Frontal cortex (tissue), 4 donors: ENCODE data around the gene CYB5RL. TPM values are rescaled to one million over a fixed set of nuclear protein-coding genes. Genes with fewer than 3 reads are reported as not detected.

ENCODE experiments used
- DNase-seq, 2 donors: peaks; one replicate each; pipeline ENCODE4 v3.0.0; 2012; ENCODE audit warnings: low spot score in 2 of 2
- FAIRE-seq: peaks from 2 replicates; lab custom pipeline; 2012; peaks lifted over from hg19 to GRCh38; lab: Jason Lieb, UNC
- total RNA-seq: library from RNA; depleted of rRNA; stranded (reverse); fragments of >200 nt; gene quantifications from one replicate; pipeline ENCODE4 v1.2.3, GENCODE V29; 2014
- donor health status: control.
- donor health status: control.
- donor health status: control.

Gene CYB5RL
- total RNA-seq, 1 donor from 2014 or later = 4.5 TPM

DNA sequence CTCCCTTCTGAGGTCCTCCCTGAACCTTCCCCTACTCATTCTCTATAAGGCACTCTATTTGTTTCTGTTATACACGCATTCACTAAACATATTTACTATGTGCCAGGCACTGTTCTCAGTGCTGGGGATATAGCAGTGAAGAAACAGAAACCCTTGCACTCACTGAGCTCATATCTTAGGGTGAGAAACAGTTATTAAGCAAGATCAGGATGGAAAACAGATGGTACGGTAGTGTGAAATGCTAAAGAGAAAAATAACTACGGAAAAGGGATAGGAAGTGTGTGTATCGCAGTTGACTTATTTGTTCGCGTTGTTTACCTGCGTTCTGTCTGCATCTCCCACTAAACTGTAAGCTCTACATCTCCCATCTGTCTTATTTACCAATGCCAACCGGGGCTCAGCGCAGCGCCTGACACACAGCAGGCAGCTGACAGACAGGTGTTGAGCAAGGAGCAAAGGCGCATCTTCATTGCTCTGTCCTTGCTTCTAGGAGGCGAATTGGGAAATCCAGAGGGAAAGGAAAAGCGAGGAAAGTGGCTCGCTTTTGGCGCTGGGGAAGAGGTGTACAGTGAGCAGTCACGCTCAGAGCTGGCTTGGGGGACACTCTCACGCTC lies 572 bp downstream of the CYB5RL start:
- FAIRE-seq = no peak
- DNase-seq = no peak

DNA sequence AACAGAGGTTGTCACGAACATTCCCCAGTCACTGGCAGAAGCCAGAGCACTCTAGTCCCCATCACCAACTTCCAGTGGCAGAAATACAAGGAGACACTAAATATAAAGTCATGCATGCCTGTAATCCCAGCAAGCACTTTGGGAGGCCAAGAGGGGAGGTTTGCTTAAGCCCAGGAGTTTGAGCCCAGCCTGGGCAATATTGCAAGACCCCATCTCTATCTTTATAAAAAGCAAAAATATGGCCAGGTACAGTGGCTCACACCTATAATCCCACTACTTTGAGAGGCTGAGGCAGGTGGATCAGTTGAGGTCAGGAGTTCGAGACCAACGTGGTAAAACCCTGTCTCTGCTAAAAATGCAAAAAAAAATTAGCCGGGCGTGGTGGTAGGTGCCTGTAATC lies 6.4 kb downstream of the CYB5RL start:
- DNase-seq = no peak
- no peak for FAIRE-seq

DNA sequence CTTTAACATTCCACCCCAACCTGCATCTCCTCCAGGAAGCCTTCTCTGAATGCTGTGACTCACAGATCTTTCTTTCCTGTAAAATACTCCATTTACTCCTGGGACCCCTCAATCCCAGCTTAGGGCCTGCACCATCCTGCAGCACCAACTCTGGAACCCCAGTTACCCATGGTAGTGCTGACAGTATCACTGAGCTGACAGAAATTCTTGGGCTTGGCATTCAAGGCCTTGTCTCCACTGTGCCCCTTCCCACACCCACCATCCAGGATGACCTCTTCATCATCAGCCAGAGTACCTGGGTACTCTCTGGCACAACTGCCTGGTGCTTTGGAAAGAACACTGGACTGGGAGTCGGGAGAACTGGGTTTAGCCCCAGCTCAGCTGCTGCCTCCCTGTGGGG lies 8.3 kb downstream of the CYB5RL start:
- FAIRE-seq = no peak
- no peak for DNase-seq

DNA sequence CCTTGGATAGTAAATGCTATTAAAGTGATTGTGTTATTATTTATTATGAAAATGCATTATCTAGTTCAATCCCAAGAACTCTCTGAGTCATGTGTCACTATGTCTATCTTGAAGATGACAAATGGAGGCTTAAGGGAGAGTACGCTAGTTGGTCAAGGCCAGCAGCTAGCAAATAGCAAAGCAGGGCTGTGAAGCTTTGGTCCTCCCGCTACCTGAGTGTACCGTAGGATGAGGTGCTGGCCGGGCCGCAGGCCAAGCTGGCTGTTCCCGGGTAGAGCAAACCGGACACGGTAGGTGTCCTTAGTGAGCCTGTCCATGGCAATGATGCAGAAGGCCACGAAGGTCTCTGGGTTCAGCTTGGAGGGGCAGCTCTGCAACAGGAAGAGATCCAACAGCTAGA lies 9.3 kb downstream of the CYB5RL start:
- FAIRE-seq = no peak
- DNase-seq = no peak

DNA sequence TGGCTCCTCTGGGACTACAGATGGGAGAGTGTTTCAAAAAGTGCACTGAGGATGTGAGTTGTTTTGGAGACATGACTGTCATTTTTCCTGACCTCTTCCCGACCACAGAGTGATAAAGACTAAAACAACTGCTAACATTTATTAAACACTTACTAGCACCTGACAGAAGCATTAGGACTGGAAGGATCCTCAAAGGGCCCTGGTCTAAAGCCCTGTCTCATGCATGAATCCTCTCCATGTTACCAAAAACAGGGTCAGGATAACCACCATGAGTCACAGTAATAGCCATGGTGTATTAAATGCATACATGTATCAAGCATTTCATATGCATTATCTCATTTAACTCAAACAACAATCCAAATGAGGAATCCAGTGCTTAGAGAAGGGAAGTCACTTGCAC lies 11.5 kb downstream of the CYB5RL start:
- no peak for FAIRE-seq

DNA sequence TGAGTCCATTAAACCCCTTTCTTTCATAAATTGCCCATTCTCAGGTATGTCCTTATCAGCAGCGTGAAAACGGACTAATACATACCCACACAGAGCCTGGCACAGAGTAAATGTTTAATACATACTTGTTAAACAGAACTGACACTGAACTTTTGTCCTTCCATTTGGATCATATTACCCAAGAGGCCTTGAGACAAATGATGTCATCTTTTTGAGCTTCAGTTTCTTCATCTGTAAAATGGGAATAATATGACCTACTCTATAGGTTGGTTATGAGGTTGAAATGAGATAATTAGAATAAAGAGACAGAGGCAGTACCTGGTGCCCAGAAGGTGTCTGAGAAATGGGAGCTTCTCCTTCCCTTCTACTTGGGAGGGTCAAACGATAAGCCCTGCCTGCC lies 13.8 kb downstream of the CYB5RL start:
- DNase-seq (no peak), FAIRE-seq (no peak)

More for the DNA sequence above, 11.5 kb downstream of the CYB5RL start:
- no peak for DNase-seq

DNA sequence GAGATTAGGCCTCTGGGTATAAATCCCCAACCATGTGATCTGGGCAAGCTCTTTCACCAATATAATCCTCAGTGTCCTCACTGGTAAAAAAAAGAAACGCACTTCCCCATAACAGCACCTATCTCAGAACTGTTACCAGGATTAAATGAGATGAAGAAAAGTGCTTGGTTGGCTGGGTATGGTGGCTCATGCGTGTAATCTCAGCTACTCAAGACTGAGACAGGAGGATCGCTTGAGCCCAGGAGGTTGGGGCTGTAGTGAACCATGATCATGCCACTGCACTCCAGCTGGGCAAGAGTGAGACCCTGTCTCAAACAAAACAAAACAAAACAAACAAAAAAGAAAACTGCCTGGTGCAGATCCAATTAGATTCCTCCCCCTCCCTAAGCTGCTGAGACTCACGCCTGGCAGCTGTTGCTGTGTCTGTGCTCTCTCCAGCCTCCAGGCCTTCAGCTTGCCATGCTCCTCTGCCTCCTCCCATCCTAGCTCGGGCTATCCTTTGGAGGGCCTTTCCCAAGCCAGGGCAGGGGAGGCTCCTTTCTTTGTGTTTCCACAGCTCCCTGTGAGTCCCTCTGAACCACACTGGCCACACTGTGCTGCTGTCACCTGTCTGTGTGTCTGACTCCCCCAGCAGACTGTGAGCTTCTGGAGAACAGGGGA lies 19.0 kb downstream of the CYB5RL start:
- FAIRE-seq = no peak
- no peak for DNase-seq

DNA sequence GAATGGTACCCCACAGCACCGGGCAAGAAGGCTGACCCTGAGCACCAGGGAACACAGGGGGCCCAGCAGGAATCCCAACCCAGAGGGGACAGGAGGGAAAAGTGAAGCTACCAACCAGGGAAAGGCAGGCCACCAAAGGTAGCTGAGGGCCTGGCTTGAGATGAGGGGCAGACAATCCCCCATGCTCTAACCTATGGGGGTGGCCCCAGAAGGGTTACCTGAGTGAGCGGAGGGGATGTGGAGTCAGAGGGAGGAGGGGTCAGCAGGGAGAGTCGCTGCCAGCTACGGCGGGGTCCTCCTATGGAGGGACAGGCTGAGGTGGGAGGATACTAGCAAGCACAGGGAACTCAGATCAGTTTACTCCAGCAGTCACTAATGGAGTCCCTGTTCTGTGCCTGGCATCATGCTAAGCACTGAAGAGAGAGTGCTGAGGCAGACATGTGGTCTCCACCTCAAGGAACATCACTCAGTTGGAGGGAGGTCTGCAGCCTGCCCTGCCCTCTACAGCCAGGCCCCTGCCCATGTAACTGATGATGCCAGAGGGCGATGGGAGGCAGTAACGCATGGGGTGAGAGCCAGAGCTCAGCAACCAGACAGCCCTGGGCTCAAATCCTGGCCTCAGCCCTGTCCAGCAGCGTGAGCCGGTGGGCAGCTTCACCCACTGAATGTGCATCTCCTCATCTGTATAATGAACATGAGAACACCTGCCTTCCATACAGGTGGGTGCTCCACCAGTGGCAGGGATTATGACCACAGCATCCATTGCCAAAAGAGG lies 21.3 kb downstream of the CYB5RL start:
- no peak for FAIRE-seq
- no peak for DNase-seq

DNA sequence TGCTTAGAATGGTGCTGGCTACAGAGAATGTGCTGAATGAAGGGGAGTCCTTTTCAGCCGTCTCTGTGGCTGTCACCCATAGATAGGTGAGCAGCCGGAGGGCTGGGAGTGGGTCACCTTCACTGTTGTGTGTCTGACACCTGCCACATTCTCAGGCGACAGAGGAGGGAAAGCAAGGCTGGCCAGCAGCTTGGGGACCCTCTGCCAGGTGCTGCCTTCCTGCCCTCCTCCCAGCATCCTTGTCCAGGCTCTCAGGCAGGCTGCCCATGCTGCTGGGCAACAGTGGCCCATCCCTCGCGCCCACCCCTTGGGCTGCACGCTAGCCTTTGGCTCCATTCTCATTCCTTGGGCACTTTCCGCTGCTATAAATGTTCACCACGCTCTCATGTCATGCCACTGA lies 22.1 kb downstream of the CYB5RL start:
- DNase-seq (no peak), FAIRE-seq (no peak)

DNA sequence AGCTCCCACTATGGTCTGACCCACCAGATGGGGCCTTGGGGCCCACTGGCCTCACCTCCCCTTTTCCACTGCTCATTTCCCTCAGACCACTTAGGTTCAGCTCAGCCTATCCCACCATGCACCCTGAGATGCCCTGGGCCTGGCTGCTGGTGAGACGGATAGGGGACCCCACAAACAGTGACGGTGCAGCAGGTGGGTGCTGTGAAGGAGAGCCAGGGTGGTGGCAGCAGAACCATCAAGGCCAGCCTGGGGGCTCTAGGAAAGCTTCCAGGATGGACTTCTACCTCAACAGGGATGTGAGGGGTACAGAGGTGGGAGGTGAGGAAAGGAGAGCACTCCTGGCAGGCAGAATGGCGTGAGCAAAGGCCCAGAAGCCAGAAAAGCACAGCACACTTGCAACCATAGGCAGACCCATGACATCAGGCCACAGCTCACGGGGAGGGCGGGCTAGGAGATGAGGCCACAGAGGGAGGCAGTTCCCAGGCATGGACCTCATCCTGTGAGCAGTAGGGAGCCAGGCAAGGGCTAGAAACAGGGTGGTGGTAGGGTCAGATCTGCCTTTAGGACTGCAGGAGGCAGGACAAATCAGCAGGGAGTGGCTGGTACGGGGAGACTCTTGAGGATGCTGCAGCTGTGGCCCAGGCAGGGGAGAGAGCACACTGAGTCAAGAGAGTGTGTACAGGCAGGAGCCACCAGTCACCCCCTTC lies 23.1 kb downstream of the CYB5RL start:
- no peak for DNase-seq
- FAIRE-seq = no peak

DNA sequence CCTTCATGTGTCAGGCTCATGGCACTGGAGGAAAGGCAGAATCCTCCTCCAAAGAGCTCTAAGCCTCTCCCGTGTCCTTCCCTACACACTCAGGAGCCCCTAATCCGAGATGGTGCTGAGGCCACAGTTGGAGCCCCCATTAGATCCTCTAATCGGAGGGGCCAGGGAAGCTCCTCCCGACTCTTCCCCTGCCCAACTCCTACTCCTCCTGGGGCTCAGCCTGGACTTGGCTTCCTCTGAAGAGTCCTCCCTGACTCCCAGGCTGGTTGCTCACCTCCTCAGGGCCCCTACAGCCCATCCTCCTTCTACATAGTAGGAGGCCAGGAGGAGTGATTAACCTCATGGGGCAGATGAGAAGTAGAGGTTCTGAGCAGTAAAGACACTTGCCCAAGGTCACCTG lies 25.7 kb downstream of the CYB5RL start:
- FAIRE-seq (no peak), DNase-seq (no peak)

DNA sequence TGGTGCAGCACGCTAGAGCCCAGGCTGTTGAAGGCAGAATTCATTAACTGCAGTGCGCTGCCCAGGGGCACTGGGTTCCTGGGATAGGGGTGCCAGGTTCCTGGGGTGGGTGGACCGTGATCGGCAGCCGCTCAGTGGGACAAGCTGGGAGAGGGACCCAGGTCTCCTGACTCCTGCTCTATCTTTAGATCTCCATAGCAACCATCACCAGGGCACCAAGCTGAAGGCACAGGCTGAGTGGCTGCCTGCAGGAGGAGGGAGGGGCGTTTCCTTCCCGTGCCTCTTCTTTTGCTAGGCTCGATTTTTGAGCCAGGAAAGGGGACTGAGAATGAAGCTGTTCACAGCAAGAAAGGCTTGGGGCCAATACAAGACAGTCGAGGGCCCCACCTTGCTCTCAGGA lies 26.1 kb downstream of the CYB5RL start:
- FAIRE-seq (no peak), DNase-seq (peak in 1 of 2 donors; percentile 39)

DNA sequence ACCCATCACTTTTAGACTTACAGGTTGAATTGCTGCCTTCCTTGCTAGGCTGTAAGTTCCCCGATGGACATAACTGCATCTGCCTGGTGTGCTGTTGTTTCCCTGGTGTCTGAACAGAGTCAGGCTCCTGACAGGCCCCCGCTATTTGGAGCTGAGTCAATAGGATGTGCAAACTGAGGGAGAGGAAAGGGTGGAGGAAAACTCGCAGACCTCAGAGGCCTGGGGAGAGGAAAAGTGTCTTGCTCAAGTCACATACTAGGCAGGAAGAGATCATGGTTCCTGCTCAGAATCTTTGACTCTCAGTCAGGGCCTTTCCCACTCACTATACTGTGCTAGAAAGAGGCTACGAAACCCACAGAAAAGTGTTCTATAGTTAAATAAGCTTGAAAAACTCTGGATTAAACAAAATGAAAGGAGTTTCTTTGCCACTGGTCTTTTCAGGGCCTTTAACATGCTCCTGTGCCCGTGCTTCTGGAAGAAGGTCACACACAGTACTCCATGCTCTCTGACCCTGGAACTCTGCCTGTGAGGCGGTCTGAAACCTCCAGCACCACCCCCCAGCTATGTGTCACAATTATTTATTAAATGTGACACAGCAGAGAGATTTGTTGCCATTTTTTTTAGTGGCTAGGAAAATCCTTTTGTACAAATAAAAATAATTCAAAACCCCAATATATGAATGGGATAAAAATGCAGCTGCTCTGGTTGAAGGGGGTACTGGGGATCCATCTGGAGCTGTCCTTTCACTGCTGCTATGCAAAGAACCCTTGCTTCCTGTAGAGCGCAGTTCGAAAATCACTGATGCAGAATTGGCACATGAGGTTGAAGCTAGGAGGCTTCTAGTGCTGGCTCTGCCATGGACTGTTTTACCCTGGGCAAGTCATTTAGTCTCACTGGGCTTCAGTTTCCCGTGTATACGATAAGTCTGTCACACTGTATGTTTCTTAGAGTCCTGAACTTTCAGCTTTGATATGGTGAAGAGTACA lies 26.9 kb downstream of the CYB5RL start:
- FAIRE-seq = no peak
- no peak for DNase-seq

DNA sequence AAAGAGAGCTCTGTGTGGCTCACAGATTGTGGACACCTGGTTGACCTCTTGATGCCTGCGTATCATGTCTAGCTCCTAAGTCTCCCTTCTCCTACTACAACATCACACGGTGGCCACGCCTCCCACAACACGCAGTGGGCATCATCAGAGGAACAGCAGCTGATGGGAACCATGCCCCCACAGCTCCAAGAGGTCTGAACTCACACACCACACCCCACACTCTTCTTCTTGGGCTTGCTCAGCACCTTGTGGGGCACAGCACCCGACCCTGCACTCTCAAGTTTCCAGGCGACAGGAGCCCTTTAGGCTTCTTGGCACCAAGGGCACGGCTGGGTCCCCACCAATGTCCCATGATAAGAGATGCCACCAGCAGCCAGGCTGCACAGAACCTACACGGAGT lies 28.2 kb downstream of the CYB5RL start:
- FAIRE-seq = no peak

DNA sequence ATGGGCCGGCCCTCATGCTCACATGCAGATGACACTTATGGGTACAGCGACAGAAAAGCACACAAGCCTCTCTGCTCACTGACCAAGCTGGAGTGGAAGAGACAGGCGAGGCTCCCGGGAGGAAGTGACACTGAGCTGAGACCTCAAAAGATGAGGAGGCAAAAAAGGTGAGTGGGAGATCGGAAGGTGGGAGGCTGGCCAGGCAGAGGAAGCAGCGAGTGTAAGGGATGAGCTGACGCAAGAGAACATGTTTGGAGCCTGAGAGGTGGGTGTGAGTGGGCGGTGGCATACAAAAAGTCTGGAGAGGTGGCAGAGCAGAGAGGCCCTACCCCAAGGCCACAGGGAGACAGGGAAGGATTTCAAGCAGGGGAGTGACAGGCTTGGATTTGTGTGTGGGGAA lies 28.8 kb downstream of the CYB5RL start:
- DNase-seq (no peak), FAIRE-seq (no peak)

More for the DNA sequence above, 28.2 kb downstream of the CYB5RL start:
- no peak for DNase-seq

DNA sequence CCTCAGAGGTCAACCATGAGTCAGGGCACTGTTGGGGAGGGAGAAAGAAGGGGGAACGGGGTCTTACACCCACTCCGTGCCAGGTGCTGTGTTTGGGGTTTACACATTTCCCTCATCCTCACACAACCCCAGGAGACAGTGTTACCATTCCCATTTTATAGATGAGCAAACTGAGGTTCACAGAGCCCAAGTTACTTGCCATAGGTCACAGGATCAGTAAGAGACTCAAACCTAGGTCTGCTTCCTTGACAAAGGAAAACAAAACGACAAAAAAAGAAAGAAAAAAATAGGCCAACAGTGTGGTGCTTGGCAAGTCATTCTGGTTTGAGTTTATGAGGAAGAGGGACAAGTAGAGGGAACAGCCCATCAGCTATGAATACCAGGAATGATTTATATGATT lies 30.8 kb downstream of the CYB5RL start:
- DNase-seq (no peak), FAIRE-seq (no peak)

DNA sequence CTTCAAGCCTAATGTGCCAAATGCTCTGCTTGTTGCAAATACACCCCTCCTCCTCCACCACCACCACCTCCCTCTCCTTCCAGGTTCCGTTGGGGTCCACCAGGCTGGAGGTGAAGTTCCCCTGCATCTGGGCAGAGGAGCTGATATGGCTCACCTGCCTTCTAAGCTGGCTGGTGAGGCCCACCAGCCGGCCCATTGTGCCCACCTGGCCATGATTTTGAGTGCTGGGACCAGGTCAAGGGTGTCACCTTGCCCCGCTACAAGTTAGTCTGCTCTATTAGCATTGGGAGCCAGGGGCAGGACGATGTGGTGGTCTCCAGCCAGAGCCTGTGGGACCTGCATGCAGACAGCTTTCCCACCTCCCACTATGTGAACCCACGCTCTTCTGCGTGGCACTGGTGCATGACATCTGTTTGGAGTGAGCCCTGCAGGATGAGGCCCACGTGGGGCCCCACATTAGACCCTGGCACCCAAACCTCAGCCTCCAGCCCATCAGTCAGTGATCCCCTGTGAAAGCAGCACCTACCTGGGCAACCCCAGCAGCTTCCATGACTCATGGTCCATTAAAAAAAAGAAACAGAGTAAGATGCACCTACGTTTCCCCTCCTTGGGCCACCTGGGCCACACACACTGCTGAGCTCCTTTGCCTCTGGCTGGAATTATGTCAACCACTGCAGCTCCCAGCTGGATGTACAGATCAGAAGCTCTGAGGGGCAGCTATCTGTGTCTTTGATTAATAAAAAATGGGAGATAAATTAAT lies 31.4 kb downstream of the CYB5RL start:
- DNase-seq = no peak
- FAIRE-seq = no peak

DNA sequence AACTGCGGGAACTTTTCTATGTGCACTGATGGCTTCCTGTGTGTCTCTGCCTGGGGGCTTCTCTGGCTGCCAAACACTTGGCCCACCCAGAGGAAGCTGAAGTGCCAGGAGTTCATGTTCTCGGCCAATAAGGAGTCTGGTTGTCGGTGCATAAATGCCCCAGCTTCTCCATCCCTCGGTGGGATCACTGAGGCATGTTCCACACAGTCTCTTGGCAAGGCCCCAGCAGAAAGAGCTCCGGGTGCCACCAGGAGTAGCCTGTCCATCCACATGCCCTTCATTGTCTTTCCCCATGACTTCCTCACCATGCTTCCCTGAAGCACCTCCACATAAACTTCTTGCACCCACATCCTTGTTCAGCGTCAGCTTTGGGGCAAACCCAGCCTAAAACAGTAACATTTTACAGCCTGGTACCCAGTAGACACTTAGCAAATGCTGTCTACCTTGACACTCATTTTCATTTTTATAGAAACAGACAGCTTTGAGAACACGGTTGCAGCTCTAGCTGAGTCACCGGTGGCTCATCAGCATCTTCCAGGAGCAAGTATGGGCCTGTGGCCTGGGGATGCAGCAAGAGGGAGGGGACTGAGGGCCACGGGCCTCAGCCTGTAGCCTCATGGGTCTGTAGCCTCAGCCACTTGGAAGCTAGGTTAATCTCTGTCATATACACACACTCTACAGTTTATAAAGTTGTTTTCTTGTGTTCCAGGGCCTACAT lies 32.2 kb downstream of the CYB5RL start:
- no peak for FAIRE-seq
- DNase-seq = no peak
